Small intestine (tissue), 16 donors: ENCODE data around the gene KCTD3. TPM values are rescaled to one million over a fixed set of nuclear protein-coding genes. Genes with fewer than 3 reads are reported as not detected.
A peak's percentile ranks its signal among the peaks of the same experiment; 100 is the strongest.

Experiments
- DNase-seq, 2 donors: peaks; one replicate each; pipeline versions ENCODE4 v3.0.0 to v3.0.0-alpha.2; 2013
- FAIRE-seq: peaks from 2 replicates; lab custom pipeline; 2012; peaks lifted over from hg19 to GRCh38; lab: Jason Lieb, UNC
- H3K27ac ChIP-seq, 3 donors: one replicate each; pipeline ENCODE4 v1.5.1; 2013; ENCODE audit warnings: low read length in 2 of 3, mild to moderate bottlenecking in 2 of 3, control low read depth in 1 of 3, inconsistent platforms in 1 of 3, low read depth in 1 of 3, moderate library complexity in 1 of 3
- H3K27me3 ChIP-seq, 3 donors: one replicate each; pipeline ENCODE4 v1.6.1; 2013; ENCODE audit warnings: low read length in 3 of 3, inconsistent platforms in 1 of 3; ENCODE audit not compliant: control insufficient read depth in 3 of 3, insufficient read depth in 3 of 3
- H3K36me3 ChIP-seq, 3 donors: one replicate each; pipeline ENCODE4 v1.6.1; 2013; ENCODE audit warnings: low read length in 3 of 3, inconsistent platforms in 1 of 3, low read depth in 1 of 3, mild to moderate bottlenecking in 1 of 3, moderate library complexity in 1 of 3; ENCODE audit not compliant: control insufficient read depth in 3 of 3, insufficient read depth in 2 of 3
- H3K4me1 ChIP-seq, 3 donors: one replicate each; pipeline ENCODE4 v1.6.1; 2013; ENCODE audit warnings: low read length in 2 of 3, inconsistent platforms in 1 of 3, low read depth in 1 of 3, mild to moderate bottlenecking in 1 of 3, moderate library complexity in 1 of 3; ENCODE audit not compliant: control insufficient read depth in 3 of 3, insufficient read depth in 2 of 3
- H3K4me3 ChIP-seq, 3 donors: one replicate each; pipeline ENCODE4 v1.5.1; 2013; ENCODE audit warnings: low read length in 3 of 3, control low read depth in 1 of 3, inconsistent platforms in 1 of 3, low read depth in 1 of 3, mild to moderate bottlenecking in 1 of 3, moderate library complexity in 1 of 3
- H3K9me3 ChIP-seq, 2 donors: one replicate each; pipeline ENCODE4 v1.6.1; 2013; ENCODE audit warnings: low read depth in 1 of 2, low read length in 1 of 2; ENCODE audit not compliant: control insufficient read depth in 2 of 2, insufficient read depth in 1 of 2
- WGBS, 3 donors: extraction: QIAGEN DNeasy Blood & Tissue Kit; methylation state at CpG; one replicate each; pipeline ENCODE4 v1.1.7; 2013; 5-methylcytosine and 5-hydroxymethylcytosine counted together
- long read RNA-seq, 10 donors: transcript quantifications; one replicate each; lab custom pipeline, GENCODE V29; 2026
- polyA plus RNA-seq, 4 donors: library from polyadenylated mRNA; stranded (reverse) in 3 of 4; unstranded in 1 of 4; fragments of 200-250 nt in 3 of 4; fragments of 120-200 nt in 1 of 4; gene quantifications; one replicate each; pipeline versions ENCODE4 v1.2.1 to v1.2.3, GENCODE V29; 2013
- donor health status: healthy with polysubstance abuse.
- donor health status: control.
- donor health status: control.
- donor health status: Bipolar disorder and iron deficiency.
- donor health status: healthy.

Gene KCTD3
- 100 to 1,000 TPM in 1 of 4 donors, 10 to 100 TPM in 3; 40.0 to 128 (median 60.2) TPM for polyA plus RNA-seq
- long read RNA-seq, donor 1, result 0 reads
- long read RNA-seq, donor 2, partial matches to known transcripts, result 0 of 2 reads
- long read RNA-seq, donor 2, other reads (novel, unspliced or antisense), result 0 of 2 reads
- long read RNA-seq, donor 3, partial matches to known transcripts, result 33 of 36 reads
- long read RNA-seq, donor 3, other reads (novel, unspliced or antisense), result 0 of 36 reads
- long read RNA-seq, donor 4, result 0 reads
- long read RNA-seq, donor 5, partial matches to known transcripts, result 0 of 1 reads
- long read RNA-seq, donor 5, other reads (novel, unspliced or antisense), result 0 of 1 reads
- long read RNA-seq, donor 6, partial matches to known transcripts, result 0 of 5 reads
- long read RNA-seq, donor 6, other reads (novel, unspliced or antisense), result 0 of 5 reads
- long read RNA-seq, donor 7, result 0 reads
- long read RNA-seq, donor 8, partial matches to known transcripts, result 0 of 1 reads
- long read RNA-seq, donor 8, other reads (novel, unspliced or antisense), result 0 of 1 reads
- long read RNA-seq, donor 9, partial matches to known transcripts, result 0 of 2 reads
- long read RNA-seq, donor 9, other reads (novel, unspliced or antisense), result 0 of 2 reads
- long read RNA-seq, donor 10, partial matches to known transcripts, result 5 of 13 reads
- long read RNA-seq, donor 10, other reads (novel, unspliced or antisense), result 0 of 13 reads

- FAIRE-seq (no peak), DNase-seq (peak; percentile 76 to 89)
- Histone ChIP-seq H3K27ac (peak within 1 kb of the TSS; percentile 84 to 98 (median 93)), H3K9me3 (no peaks in the 10 kb centered on the region), H3K4me1 (peaks cover 0 to 4% (median 0%) of the 10 kb centered on the region in 3 donors), H3K4me3 (peak within 1 kb of the TSS; percentile 63 to 95 (median 69)), H3K36me3 (no peaks in the 10 kb centered on the region), H3K27me3 (no peaks in the 10 kb centered on the region)
- 2 to 5% (median 4%) methylated on average over 38 to 44 of the region's 44 CpGs for WGBS, 3 donors
Observed at GRCh38 chr1:215566556-215567490, at the start of gene KCTD3. KCTD3 (plus strand) TSS chr1:215567304; CDS start chr1:215567686, 382 bp downstream.

GRCh38 chr1:215517441-215517891 is 49.6 kb upstream of the KCTD3 start:
- WGBS, 3 donors, result 55 to 64% (median 58%) methylated on average over 4 of the region's 4 CpGs
- FAIRE-seq, result no peak

GRCh38 chr1:215518594-215518993 is 48.5 kb upstream of the KCTD3 start:
- Histone ChIP-seq H3K4me1 (peaks cover 0 to 6% (median 0%) of the 10 kb centered on the region in 3 donors), H3K36me3 (no peaks in the 10 kb centered on the region), H3K27me3 (no peaks in the 10 kb centered on the region), H3K4me3 (no peak overlapping the region), H3K9me3 (no peaks in the 10 kb centered on the region), H3K27ac (no peak overlapping the region)
- DNase-seq, result no peak
- FAIRE-seq, result no peak
- WGBS, 3 donors, result 44 to 76% (median 53%) methylated on average over 2 of the region's 2 CpGs

More at GRCh38 chr1:215517441-215517891, 49.6 kb upstream of the KCTD3 start:
- no peaks in the 10 kb centered on the region for H3K36me3 ChIP-seq
- H3K4me1 ChIP-seq, result no peaks in the 10 kb centered on the region
- H3K4me3 ChIP-seq, result no peak overlapping the region
- no peak for DNase-seq
- no peak overlapping the region for H3K27ac ChIP-seq
- no peaks in the 10 kb centered on the region for H3K27me3 ChIP-seq
- no peaks in the 10 kb centered on the region for H3K9me3 ChIP-seq

GRCh38 chr1:215521279-215521678 is 45.8 kb upstream of the KCTD3 start:
- no peak for DNase-seq
- Histone ChIP-seq H3K9me3 (no peaks in the 10 kb centered on the region), H3K27me3 (no peaks in the 10 kb centered on the region), H3K27ac (no peak overlapping the region), H3K36me3 (no peaks in the 10 kb centered on the region), H3K4me1 (peaks cover 0 to 6% (median 0%) of the 10 kb centered on the region in 3 donors), H3K4me3 (no peak overlapping the region)
- no peak for FAIRE-seq
- WGBS, 3 donors, result 79 to 94% (median 91%) methylated on average over 3 of the region's 3 CpGs

- FAIRE-seq, result no peak
Observed at GRCh38 chr1:215523128-215523861, 43.8 kb upstream of the KCTD3 start.

GRCh38 chr1:215523906-215524305 is 43.2 kb upstream of the KCTD3 start:
- Histone ChIP-seq H3K9me3 (no peaks in the 10 kb centered on the region), H3K4me1 (peaks cover 0 to 6% (median 0%) of the 10 kb centered on the region in 3 donors), H3K27ac (peak overlapping the region in 1 of 3 donors; percentile 80), H3K36me3 (no peaks in the 10 kb centered on the region), H3K4me3 (no peak overlapping the region), H3K27me3 (no peaks in the 10 kb centered on the region)
- DNase-seq (peak; percentile 80 to 82), FAIRE-seq (no peak)
- WGBS, 3 donors, result 4 to 6% (median 5%) methylated on average over 2 of the region's 2 CpGs

More at GRCh38 chr1:215523128-215523861, 43.8 kb upstream of the KCTD3 start:
- 53 to 61% (median 57%) methylated on average over 8 of the region's 8 CpGs for whole genome bisulfite sequencing, 3 donors
- H3K27ac ChIP-seq, result peak overlapping the region in 1 of 3 donors; percentile 80
- H3K27me3 ChIP-seq, result no peaks in the 10 kb centered on the region
- peaks cover 0 to 6% (median 0%) of the 10 kb centered on the region in 3 donors for H3K4me1 ChIP-seq
- no peaks in the 10 kb centered on the region for H3K9me3 ChIP-seq
- H3K4me3 ChIP-seq, result no peak overlapping the region
- DNase-seq, result peak in 1 of 2 donors; percentile 10
- no peaks in the 10 kb centered on the region for H3K36me3 ChIP-seq

GRCh38 chr1:215526147-215526845 is 40.8 kb upstream of the KCTD3 start:
- Histone ChIP-seq H3K9me3 (no peaks in the 10 kb centered on the region), H3K36me3 (no peaks in the 10 kb centered on the region), H3K27me3 (no peaks in the 10 kb centered on the region), H3K27ac (no peak overlapping the region), H3K4me1 (peaks cover 0 to 6% (median 0%) of the 10 kb centered on the region in 3 donors), H3K4me3 (no peak overlapping the region)
- DNase-seq (peak; percentile 51 to 61), FAIRE-seq (peak; percentile 23)
- 33 to 37% (median 36%) methylated on average over 7 of the region's 7 CpGs for WGBS, 3 donors
